22Rv1 (cell line): ENCODE measurements around the gene FILIP1L.

ENCODE experiments used
- CTCF ChIP-seq: fragments of 450-650 bp; IDR thresholded peaks from 2 replicates; pipeline ENCODE4 v1.5.1; 2017; ENCODE audit warnings: mild to moderate bottlenecking
- ZFX ChIP-seq: fragments of 450-650 bp; IDR thresholded peaks from 2 replicates; pipeline ENCODE4 v1.6.1; 2017; ENCODE audit warnings: antibody characterized with exemption, borderline replicate concordance

GRCh38 chr3:99918715-99919114 lies 195.6 kb downstream of the FILIP1L start:
- TF ChIP-seq CTCF (no peak), ZFX (no peak)
